Endothelial cell of umbilical vein (primary cell): Measurements from ENCODE around the gene SORCS2. TPM values are rescaled to one million over a fixed set of nuclear protein-coding genes. Genes with fewer than 3 reads are reported as not detected.

Experiments
- BruUV-seq: library from RNA; stranded (reverse); fragments of 400-500 nt; replicated peaks from 2 replicates; lab custom pipeline; 2021; lab: Mats Ljungman, UMichigan
- CTCF ChIA-PET: fragments of 300-600, 350-600 bp; sonication (Branson Sonifier 250); formaldehyde crosslinking; loops from one replicate; lab custom pipeline; 2021; ENCODE audit warnings: antibody characterized with exemption, inconsistent platforms; lab: Charles Lee
- POLR2A ChIA-PET: fragments of 300-600, 350-600 bp; sonication (Branson Sonifier 250); formaldehyde crosslinking; loops from one replicate; lab custom pipeline; 2021; ENCODE audit warnings: antibody characterized with exemption, inconsistent platforms; lab: Charles Lee
- DNase-seq: peaks from one replicate; pipeline ENCODE4 v3.0.0-alpha.2; 2011; ENCODE audit warnings: low read depth, low spot score
- FAIRE-seq: peaks from 2 replicates; lab custom pipeline; 2011; peaks lifted over from hg19 to GRCh38; lab: Jason Lieb, UNC
- H2AFZ ChIP-seq: 2 replicates; pipeline ENCODE4 v1.6.0; 2012; ENCODE audit warnings: low read depth, low read length, control low read depth, inconsistent platforms
- H3K27ac ChIP-seq: 2 replicates; pipeline ENCODE4 v1.5.1; 2011; ENCODE audit warnings: low read depth, mild to moderate bottlenecking, control low read depth, low read length, moderate library complexity; ENCODE audit not compliant: insufficient read depth
- H3K27me3 ChIP-seq, 2 experiments: 2 replicates each; pipeline versions ENCODE4 v1.6.0 to v1.6.1; 2011; ENCODE audit warnings: low read length in 2 of 2, mixed read lengths in 1 of 2; ENCODE audit not compliant: control insufficient read depth in 2 of 2, insufficient read depth in 2 of 2
- H3K36me3 ChIP-seq, 2 experiments: 2 replicates in 1 of 2; 3 replicates in 1 of 2; pipeline ENCODE4 v1.5.1; 2011; ENCODE audit warnings: low read length in 2 of 2, mild to moderate bottlenecking in 1 of 2, moderate library complexity in 1 of 2; ENCODE audit not compliant: control insufficient read depth in 2 of 2, insufficient read depth in 2 of 2; ENCODE audit errors: extremely low read depth in 1 of 2
- H3K4me1 ChIP-seq: 3 replicates; pipeline ENCODE4 v1.5.1; 2011; ENCODE audit warnings: mild to moderate bottlenecking, low read length; ENCODE audit not compliant: control insufficient read depth, insufficient read depth; ENCODE audit errors: extremely low read depth
- H3K4me2 ChIP-seq: 2 replicates; pipeline ENCODE4 v1.6.1; 2011; ENCODE audit warnings: low read length, control low read depth, mixed read lengths; ENCODE audit not compliant: insufficient read depth
- H3K4me3 ChIP-seq, 3 experiments: fragments of 200-600 bp in 1 of 3; sonication (generic), shearing (Covaris generic) in 1 of 3; replicated peaks in 1 of 3; 2 replicates each; pipeline ENCODE4 v1.5.1; 2011 to 2016; ENCODE audit warnings: control low read depth in 3 of 3, low read length in 3 of 3, mild to moderate bottlenecking in 2 of 3, inconsistent platforms in 1 of 3, low read depth in 1 of 3, moderate library complexity in 1 of 3; ENCODE audit not compliant: insufficient read depth in 1 of 3
- H3K79me2 ChIP-seq: 2 replicates; pipeline ENCODE4 v1.6.0; 2012; ENCODE audit warnings: low read length, inconsistent platforms; ENCODE audit not compliant: control insufficient read depth, insufficient read depth
- H3K9ac ChIP-seq: replicated peaks from 2 replicates; pipeline ENCODE3; 2011; ENCODE audit warnings: low read length, control low read depth; ENCODE audit not compliant: insufficient read depth; ENCODE audit errors: extremely low read depth
- H3K9me1 ChIP-seq: replicated peaks from 3 replicates; pipeline ENCODE4 v1.6.0; 2011; ENCODE audit warnings: mild to moderate bottlenecking, low read length; ENCODE audit not compliant: control insufficient read depth, insufficient read depth; ENCODE audit errors: extremely low read depth
- H3K9me3 ChIP-seq: replicated peaks from 2 replicates; pipeline ENCODE4 v1.5.1; 2012; ENCODE audit warnings: low read length, inconsistent platforms; ENCODE audit not compliant: control insufficient read depth, insufficient read depth
- H4K20me1 ChIP-seq: replicated peaks from 2 replicates; pipeline ENCODE3; 2011; ENCODE audit warnings: mild to moderate bottlenecking, low read length; ENCODE audit not compliant: control insufficient read depth, insufficient read depth; ENCODE audit errors: extremely low read depth
- EZH2 ChIP-seq: IDR thresholded peaks from 2 replicates; pipeline ENCODE4 v1.6.1; 2012; ENCODE audit warnings: borderline replicate concordance, low read depth, mild to moderate bottlenecking, moderate library complexity, low read length, inconsistent platforms; ENCODE audit not compliant: severe bottlenecking
- FOS ChIP-seq: IDR thresholded peaks from 2 replicates; pipeline ENCODE4 v1.6.1; 2011; ENCODE audit warnings: mild to moderate bottlenecking, low read length, moderate library complexity, borderline replicate concordance; ENCODE audit not compliant: insufficient read depth
- GATA2 ChIP-seq: IDR thresholded peaks from 2 replicates; pipeline ENCODE4 v1.7.0; 2011; ENCODE audit warnings: low read depth, mild to moderate bottlenecking, moderate library complexity, mixed read lengths, low read length; ENCODE audit not compliant: insufficient read length, insufficient read depth
- JUN ChIP-seq: IDR thresholded peaks from 2 replicates; pipeline ENCODE4 v1.6.1; 2011; ENCODE audit warnings: borderline replicate concordance, low read depth; ENCODE audit not compliant: insufficient read length, insufficient read depth
- MYC ChIP-seq: IDR thresholded peaks from one replicate; pipeline ENCODE4 v1.6.1; 2011; ENCODE audit warnings: mild to moderate bottlenecking, low read depth, low read length
- POLR2A ChIP-seq: IDR thresholded peaks from 2 replicates; pipeline ENCODE4 v1.6.1; 2012; ENCODE audit warnings: low read depth, mild to moderate bottlenecking, control low read depth, low read length
- POLR2AphosphoS5 ChIP-seq: IDR thresholded peaks from 2 replicates; pipeline ENCODE4 v1.6.1; 2012; ENCODE audit warnings: low read depth, mild to moderate bottlenecking, control low read depth, low read length, moderate library complexity; ENCODE audit not compliant: insufficient read depth
- dilution Hi-C: fragments of 300-500 bp; cut with MboI; formaldehyde crosslinking; loops from one replicate; pipeline ENCODE4 v1.15.0; 2019; ENCODE audit warnings: low sequenced_read_pairs; ENCODE audit not compliant: extremely low pct_ligation_motif_present
- intact Hi-C: fragments of 100-400 bp; cut with micrococcal nuclease; formaldehyde crosslinking; loops from one replicate; pipeline ENCODE4 v1.10.0; 2022
- polyA plus RNA-seq, 4 experiments: library from polyadenylated mRNA; depleted of rRNA in 3 of 4; stranded (reverse) in 3 of 4; unstranded in 1 of 4; fragments of >200 nt; gene quantifications; 2 replicates each; pipeline versions ENCODE4 v1.2.1 to v1.2.3, GENCODE V29; 2011 to 2012; ENCODE audit warnings: missing spikeins in 1 of 4
- total RNA-seq: library from RNA; stranded (reverse); gene quantifications from 2 replicates; pipeline ENCODE4 v1.2.3, GENCODE V29; 2021
- TF ChIP-seq, protein P1 (sequence below): IDR thresholded peaks from 2 replicates; pipeline ENCODE4 v1.6.1; 2011; ENCODE audit not compliant: insufficient read depth, insufficient read length
- TF ChIP-seq, protein P2 (sequence below), 2 donors: IDR thresholded peaks; 1 replicate in 1 of 2; 2 replicates in 1 of 2; pipeline ENCODE4 v1.5.1; 2011; ENCODE audit warnings: low read length in 2 of 2, mild to moderate bottlenecking in 2 of 2, moderate library complexity in 2 of 2, control low read depth in 1 of 2, inconsistent platforms in 1 of 2, low read depth in 1 of 2; ENCODE audit not compliant: insufficient read depth in 1 of 2; ENCODE audit errors: extremely low read depth in 1 of 2

Gene SORCS2
- total and polyA plus RNA-seq, 2 donors (not counting 3 experiments of a cell fraction or from before 2014, with no cell fraction given) = not detected

DNA sequence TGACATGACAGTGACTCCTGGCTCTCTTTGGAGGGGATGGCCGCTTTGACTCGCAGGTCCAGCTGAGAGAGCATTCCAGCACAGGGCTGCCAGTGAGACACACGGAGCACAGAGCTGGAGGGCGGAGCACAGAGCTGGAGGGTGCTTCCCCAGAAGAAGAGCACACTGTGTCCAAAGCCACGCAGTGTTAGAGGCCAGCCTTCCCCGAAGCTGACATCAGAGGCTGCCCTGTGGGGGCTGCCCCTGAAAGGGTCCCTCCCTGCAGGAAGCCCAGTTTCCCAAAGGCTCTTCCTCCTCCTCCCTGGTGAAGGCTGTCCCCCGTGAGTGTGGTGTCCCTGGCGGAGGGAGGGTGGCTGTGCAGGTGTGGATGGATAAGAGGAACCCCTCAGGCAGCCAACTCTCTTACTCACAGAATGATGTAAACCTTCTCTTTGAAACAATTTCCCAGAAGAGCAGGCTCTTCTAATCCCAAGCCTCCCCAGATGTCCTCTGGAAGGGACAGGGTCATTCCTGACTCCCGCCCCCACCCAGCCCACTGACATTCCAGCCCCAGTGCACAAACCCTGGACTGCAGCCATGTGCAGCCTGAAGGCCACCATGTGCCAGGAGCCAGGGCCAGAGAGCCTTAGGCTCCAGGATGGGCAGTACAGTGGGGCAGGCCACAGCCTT is 189.0 kb downstream of the SORCS2 start:
- intact Hi-C loops (no loop called here), dilution Hi-C loops (no loop called here)
- Histone ChIP-seq H3K79me2 (no peaks in the 10 kb centered on the region), H3K27ac (no peak overlapping the region), H3K36me3 (no peaks in the 10 kb centered on the region), H3K4me3 (no peak overlapping the region), H4K20me1 (no peaks in the 10 kb centered on the region), H3K9me1 (no peaks in the 10 kb centered on the region), H3K4me2 (no peak overlapping the region), H3K4me1 (no peaks in the 10 kb centered on the region), H3K9ac (no peak overlapping the region), H2AFZ (no peak overlapping the region), H3K27me3 (no peaks in the 10 kb centered on the region), H3K9me3 (no peaks in the 10 kb centered on the region)
- FAIRE-seq (no peak), DNase-seq (no peak)
- ChIA-PET CTCF (interaction anchor here (1.3 kb wide), 1 partner anchor 12 kb away, joined by 3 read pairs; no protein-coding TSS in a partner anchor), POLR2A (no interaction called here)
- BruUV-seq = no TSS peak
- TF ChIP-seq, protein P1, sequence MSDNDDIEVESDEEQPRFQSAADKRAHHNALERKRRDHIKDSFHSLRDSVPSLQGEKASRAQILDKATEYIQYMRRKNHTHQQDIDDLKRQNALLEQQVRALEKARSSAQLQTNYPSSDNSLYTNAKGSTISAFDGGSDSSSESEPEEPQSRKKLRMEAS = no peak
- no peak for TF ChIP-seq POLR2AphosphoS5
- TF ChIP-seq JUN = no peak
- TF ChIP-seq FOS = no peak
- no peak for TF ChIP-seq POLR2A
- no peak for TF ChIP-seq MYC
- TF ChIP-seq, protein P2, sequence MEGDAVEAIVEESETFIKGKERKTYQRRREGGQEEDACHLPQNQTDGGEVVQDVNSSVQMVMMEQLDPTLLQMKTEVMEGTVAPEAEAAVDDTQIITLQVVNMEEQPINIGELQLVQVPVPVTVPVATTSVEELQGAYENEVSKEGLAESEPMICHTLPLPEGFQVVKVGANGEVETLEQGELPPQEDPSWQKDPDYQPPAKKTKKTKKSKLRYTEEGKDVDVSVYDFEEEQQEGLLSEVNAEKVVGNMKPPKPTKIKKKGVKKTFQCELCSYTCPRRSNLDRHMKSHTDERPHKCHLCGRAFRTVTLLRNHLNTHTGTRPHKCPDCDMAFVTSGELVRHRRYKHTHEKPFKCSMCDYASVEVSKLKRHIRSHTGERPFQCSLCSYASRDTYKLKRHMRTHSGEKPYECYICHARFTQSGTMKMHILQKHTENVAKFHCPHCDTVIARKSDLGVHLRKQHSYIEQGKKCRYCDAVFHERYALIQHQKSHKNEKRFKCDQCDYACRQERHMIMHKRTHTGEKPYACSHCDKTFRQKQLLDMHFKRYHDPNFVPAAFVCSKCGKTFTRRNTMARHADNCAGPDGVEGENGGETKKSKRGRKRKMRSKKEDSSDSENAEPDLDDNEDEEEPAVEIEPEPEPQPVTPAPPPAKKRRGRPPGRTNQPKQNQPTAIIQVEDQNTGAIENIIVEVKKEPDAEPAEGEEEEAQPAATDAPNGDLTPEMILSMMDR (IDR thresholded peaks at IDR 0.05; ENCODE audit: extremely low read depth in 1 of 2, insufficient read depth in 1 of 2, low read depth in 1 of 2, low read length in 2 of 2) = no peak
- no peak for TF ChIP-seq GATA2
- no peak for TF ChIP-seq EZH2
